Adrenal gland (tissue), 19 donors: Measurements from ENCODE around the gene INSL6. TPM values are rescaled to one million over a fixed set of nuclear protein-coding genes. Genes with fewer than 3 reads are reported as not detected.

ENCODE experiments used
- DNase-seq, 7 donors: peaks; one replicate each; pipeline ENCODE4 v3.0.0-alpha.2; 2019 to 2020
- H3K27ac ChIP-seq, 5 donors: fragments of 200-600 bp; sonication (generic) in 4 of 5; 1 replicate in 3 of 5; 2 replicates in 2 of 5; pipeline versions ENCODE4 v1.5.1 to v1.8.0; 2016 to 2020; ENCODE audit warnings: mild to moderate bottlenecking in 1 of 5
- H3K27me3 ChIP-seq: fragments of 200-600 bp; 2 replicates; pipeline ENCODE4 v1.8.0; 2021
- H3K36me3 ChIP-seq, 2 donors: fragments of 200-600 bp; replicated peaks in 1 of 2; 1 replicate in 1 of 2; 2 replicates in 1 of 2; pipeline versions ENCODE4 v1.5.1 to v1.8.0; 2018 to 2022
- H3K4me1 ChIP-seq, 2 donors: fragments of 200-600 bp; replicated peaks in 1 of 2; 1 replicate in 1 of 2; 2 replicates in 1 of 2; pipeline versions ENCODE4 v1.5.1 to v1.8.0; 2018 to 2021
- H3K4me3 ChIP-seq, 4 donors: fragments of 200-600 bp; sonication (generic) in 3 of 4; one replicate each; pipeline ENCODE4 v1.5.1; 2016 to 2018
- H3K9me3 ChIP-seq, 3 donors: fragments of 200-600 bp; sonication (generic) in 1 of 3; replicated peaks in 1 of 3; 1 replicate in 2 of 3; 2 replicates in 1 of 3; pipeline versions ENCODE4 v1.5.1 to v1.8.0; 2016 to 2021
- POLR2A ChIP-seq, 2 donors: fragments of 450-650 bp; IDR thresholded peaks; one replicate each; pipeline ENCODE4 v1.6.1; 2017; ENCODE audit warnings: antibody characterized with exemption in 2 of 2, mild to moderate bottlenecking in 2 of 2, moderate library complexity in 1 of 2
- WGBS, 4 donors: extraction: QIAGEN DNeasy Blood & Tissue Kit in 2 of 4; methylation state at CpG; one replicate each; pipeline versions ENCODE4 v1.1.5 to v1.1.7; 2013 to 2017; 5-methylcytosine and 5-hydroxymethylcytosine counted together
- intact Hi-C, 2 donors: fragments of 100-400 bp; cut with DNase I; formaldehyde crosslinking; loops; one replicate each; pipeline versions ENCODE4 v1.14.1 to v1.15.0; 2022 to 2023
- long read RNA-seq, 10 donors: library from polyadenylated mRNA in 3 of 10; unstranded in 2 of 10; stranded (forward) in 1 of 10; transcript quantifications; one replicate each; pipeline ENCODE4 v2.0.0 and lab custom pipeline, GENCODE V29; 2021 to 2026
- polyA plus RNA-seq, 3 donors: library from polyadenylated mRNA; stranded (reverse); fragments of 200-250 nt in 2 of 3; fragments of 350-450 nt in 1 of 3; fragmentation: Illumina TruSeq in 1 of 3; extraction: RNeasy Lipid Tissue Mini Kit (QIAGEN cat#74804) in 1 of 3; gene quantifications; one replicate each; pipeline ENCODE4 v1.2.3, GENCODE V29; 2013 to 2014
- total RNA-seq, 9 donors: library from RNA; depleted of rRNA in 4 of 9; stranded (reverse); fragments of >200 nt in 4 of 9; fragments of 120-200 nt in 1 of 9; fragmentation: NEBNext Ultra II Directional in 1 of 9; extraction: Animal tissue kit (Norgen Biotek cat#: 25700) in 1 of 9; gene quantifications; one replicate each; pipeline versions ENCODE4 v1.1.0 to v1.2.4, GENCODE V29; 2013 to 2023
- TF ChIP-seq, protein P1 (sequence below), 6 experiments: fragments of 450-650 bp in 4 of 6; fragments of 200-600 bp in 2 of 6; sonication (generic) in 1 of 6; IDR thresholded peaks; 1 replicate in 5 of 6; 2 replicates in 1 of 6; pipeline versions ENCODE4 v1.5.1 to v1.8.0; 2016 to 2021; ENCODE audit warnings: antibody characterized with exemption in 6 of 6, mild to moderate bottlenecking in 2 of 6, moderate library complexity in 1 of 6
- donor health status: healthy with polysubstance abuse.
- donor health status: Bipolar disorder and iron deficiency.
- donor health status: DM: yes; HTN: yes; CAD: no.
- donor health status: DM: no; HTN: no; CAD: no.
- donor health status: DM: no; HTN: no; CAD: no.
- donor health status: DM: yes; HTN: yes; CAD: no.

The INSL6 gene, protein sequence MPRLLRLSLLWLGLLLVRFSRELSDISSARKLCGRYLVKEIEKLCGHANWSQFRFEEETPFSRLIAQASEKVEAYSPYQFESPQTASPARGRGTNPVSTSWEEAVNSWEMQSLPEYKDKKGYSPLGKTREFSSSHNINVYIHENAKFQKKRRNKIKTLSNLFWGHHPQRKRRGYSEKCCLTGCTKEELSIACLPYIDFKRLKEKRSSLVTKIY
- total RNA-seq (under 1 TPM in 1 of 9 donors, not detected in 8; 0.46 TPM), polyA plus RNA-seq (not detected)
- long read RNA-seq, donor 1: 0 reads
- long read RNA-seq, donor 2: 0 reads
- long read RNA-seq, donor 3: 0 reads
- long read RNA-seq, donor 4: 0 reads
- long read RNA-seq, donor 5: 0 reads
- long read RNA-seq, donor 6: 0 reads
- long read RNA-seq, donor 7: 0 reads
- long read RNA-seq, donor 8: 0 reads
- long read RNA-seq, donor 9: 0 reads
- long read RNA-seq, donor 10: 0 reads

DNA sequence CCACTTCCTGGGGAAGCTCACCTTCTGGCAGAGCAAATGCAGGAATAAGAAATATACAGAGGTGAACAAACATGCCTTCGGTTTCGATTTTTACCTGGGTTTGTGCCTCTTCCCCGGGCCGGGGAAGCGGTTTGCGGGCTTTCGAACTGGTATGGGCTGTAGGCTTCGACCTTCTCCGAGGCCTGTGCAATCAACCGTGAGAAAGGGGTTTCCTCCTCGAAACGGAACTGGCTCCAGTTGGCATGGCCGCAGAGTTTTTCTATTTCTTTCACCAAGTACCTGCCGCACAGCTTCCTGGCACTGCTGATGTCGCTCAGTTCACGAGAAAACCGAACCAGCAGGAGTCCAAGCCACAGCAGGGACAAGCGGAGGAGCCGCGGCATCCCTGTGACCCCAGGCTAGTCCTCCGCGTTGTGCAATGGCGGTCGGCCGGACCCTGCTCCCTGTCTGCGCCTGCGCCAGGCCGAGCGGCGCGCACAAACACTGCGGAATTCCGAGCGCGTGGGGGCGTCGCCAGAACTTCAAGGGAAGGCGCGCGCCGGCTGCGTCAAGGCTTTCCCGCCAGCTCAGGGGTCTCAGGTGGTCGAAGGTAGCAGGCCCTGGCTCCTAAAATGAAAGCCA, at the start of gene INSL6:
INSL6 (minus strand) TSS at position 420 of the 621 bp plus-strand sequence; CDS start at position 383, 37 bp downstream.
- TF ChIP-seq, protein P1, sequence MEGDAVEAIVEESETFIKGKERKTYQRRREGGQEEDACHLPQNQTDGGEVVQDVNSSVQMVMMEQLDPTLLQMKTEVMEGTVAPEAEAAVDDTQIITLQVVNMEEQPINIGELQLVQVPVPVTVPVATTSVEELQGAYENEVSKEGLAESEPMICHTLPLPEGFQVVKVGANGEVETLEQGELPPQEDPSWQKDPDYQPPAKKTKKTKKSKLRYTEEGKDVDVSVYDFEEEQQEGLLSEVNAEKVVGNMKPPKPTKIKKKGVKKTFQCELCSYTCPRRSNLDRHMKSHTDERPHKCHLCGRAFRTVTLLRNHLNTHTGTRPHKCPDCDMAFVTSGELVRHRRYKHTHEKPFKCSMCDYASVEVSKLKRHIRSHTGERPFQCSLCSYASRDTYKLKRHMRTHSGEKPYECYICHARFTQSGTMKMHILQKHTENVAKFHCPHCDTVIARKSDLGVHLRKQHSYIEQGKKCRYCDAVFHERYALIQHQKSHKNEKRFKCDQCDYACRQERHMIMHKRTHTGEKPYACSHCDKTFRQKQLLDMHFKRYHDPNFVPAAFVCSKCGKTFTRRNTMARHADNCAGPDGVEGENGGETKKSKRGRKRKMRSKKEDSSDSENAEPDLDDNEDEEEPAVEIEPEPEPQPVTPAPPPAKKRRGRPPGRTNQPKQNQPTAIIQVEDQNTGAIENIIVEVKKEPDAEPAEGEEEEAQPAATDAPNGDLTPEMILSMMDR (IDR thresholded peaks at IDR 0.05): no peak
- TF ChIP-seq POLR2A (IDR thresholded peaks at IDR 0.05): no peak
- 83 to 93% (median 90%) methylated on average over 42 to 44 of the region's 44 CpGs for WGBS, 4 donors
- Histone ChIP-seq H3K4me1 (no peaks in the 10 kb centered on the region), H3K4me3 (no peak within 1 kb of the TSS), H3K9me3 (no peaks in the 10 kb centered on the region), H3K27me3 (no peaks in the 10 kb centered on the region), H3K27ac (no peak within 1 kb of the TSS), H3K36me3 (no peaks in the 10 kb centered on the region)
- intact Hi-C loops: loop anchor here (5.0 to 10.0 kb wide), 2 partner anchors 402 to 409 kb away; no protein-coding TSS in a partner anchor
- no peak for DNase-seq

DNA sequence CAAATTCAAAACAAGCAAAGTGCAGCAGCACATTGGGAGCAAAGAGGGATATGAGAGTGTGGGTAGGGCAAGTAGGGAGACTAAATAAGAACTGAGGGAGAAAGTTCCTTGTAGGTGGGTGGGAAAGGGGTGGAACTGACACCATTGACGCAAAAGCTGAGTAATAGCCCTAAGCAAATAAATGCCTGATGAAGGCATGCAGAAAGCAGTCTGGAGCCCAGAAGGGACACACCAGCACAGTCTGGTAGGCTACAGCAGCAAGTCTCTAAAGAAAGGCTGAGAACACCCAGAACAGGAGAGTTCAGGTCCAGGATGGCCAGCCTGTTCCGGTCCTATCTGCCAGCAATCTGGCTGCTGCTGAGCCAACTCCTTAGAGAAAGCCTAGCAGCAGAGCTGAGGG, 45.8 kb upstream of the INSL6 start, which contains the start of gene INSL4:
INSL4 (plus strand) TSS at position 208 of the 400 bp plus-strand sequence; CDS start at position 313, 105 bp downstream.
- WGBS, 4 donors: 84 to 95% (median 93%) methylated on average over 2 of the region's 2 CpGs
- TF ChIP-seq, protein P1 (IDR thresholded peaks at IDR 0.05): no peak
- no peak for TF ChIP-seq POLR2A (IDR thresholded peaks at IDR 0.05)
- no peak within 1 kb of the TSS for H3K4me3 ChIP-seq
- no peak within 1 kb of the TSS for H3K27ac ChIP-seq
- no peak for DNase-seq
- intact Hi-C loops: no loop called here
- H3K9me3 ChIP-seq: no peaks in the 10 kb centered on the region
- H3K27me3 ChIP-seq: no peaks in the 10 kb centered on the region
- H3K4me1 ChIP-seq: no peaks in the 10 kb centered on the region
- H3K36me3 ChIP-seq: no peaks in the 10 kb centered on the region

DNA sequence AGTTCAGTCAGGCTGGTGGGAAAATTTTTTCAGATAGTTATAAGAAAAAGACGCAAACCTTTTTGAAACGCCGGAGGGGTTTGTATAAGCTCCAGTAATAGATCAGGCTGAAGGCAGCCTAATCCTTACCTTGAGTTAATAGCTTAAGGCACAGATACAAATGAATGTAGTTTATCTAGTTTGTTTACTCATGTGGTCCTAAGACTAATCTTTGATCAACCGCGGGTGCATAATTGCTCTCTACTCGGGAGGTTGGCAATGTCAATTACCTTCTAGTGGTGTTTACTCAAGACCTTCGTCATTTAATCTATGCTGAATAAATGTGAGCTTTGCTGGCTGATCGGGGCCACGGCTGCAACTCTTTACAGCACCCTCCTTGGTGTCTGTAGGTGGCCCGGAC, 45.1 kb upstream of the INSL6 start:
- H3K27me3 ChIP-seq: no peaks in the 10 kb centered on the region
- no peaks in the 10 kb centered on the region for H3K4me1 ChIP-seq
- 79 to 86% (median 84%) methylated on average over 10 of the region's 10 CpGs for WGBS, 4 donors
- no peak overlapping the region for H3K4me3 ChIP-seq
- no peak for DNase-seq
- H3K9me3 ChIP-seq: no peaks in the 10 kb centered on the region
- H3K27ac ChIP-seq: no peak overlapping the region
- no peaks in the 10 kb centered on the region for H3K36me3 ChIP-seq
- intact Hi-C loops: no loop called here
- TF ChIP-seq, protein P1 (IDR thresholded peaks at IDR 0.05): no peak
- no peak for TF ChIP-seq POLR2A (IDR thresholded peaks at IDR 0.05)

DNA sequence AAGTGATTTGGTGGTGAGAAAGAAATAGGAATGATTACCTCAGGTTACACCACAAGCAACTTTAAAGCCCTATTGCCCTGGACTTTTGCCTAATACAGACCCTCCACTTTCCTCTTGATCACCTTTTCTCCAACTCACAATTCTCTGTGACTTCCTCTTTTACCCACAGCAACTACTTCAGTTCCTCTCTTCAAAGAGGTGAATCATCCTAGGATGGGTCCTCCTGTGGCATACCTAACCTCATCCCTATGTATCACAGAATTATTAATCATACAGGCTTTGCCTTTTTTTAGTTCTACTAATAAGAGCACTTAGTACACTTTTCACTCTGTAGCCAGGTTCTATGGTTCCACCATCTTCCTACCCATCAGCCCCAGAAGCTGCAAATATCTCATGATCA, 19.6 kb upstream of the INSL6 start:
- no peak overlapping the region for H3K4me3 ChIP-seq
- H3K36me3 ChIP-seq: no peaks in the 10 kb centered on the region
- TF ChIP-seq POLR2A (IDR thresholded peaks at IDR 0.05): no peak
- TF ChIP-seq, protein P1 (IDR thresholded peaks at IDR 0.05): no peak
- no peaks in the 10 kb centered on the region for H3K9me3 ChIP-seq
- intact Hi-C loops: no loop called here
- no peak overlapping the region for H3K27ac ChIP-seq
- DNase-seq: no peak
- H3K4me1 ChIP-seq: no peaks in the 10 kb centered on the region
- no peaks in the 10 kb centered on the region for H3K27me3 ChIP-seq
